Spleen (tissue), 7 donors: ENCODE results near the gene C15orf39.

Experiments used
- POLR2A ChIP-seq, 3 donors: fragments of 450-650 bp; IDR thresholded peaks; one replicate each; pipeline ENCODE4 v1.5.1; 2017; ENCODE audit warnings: antibody characterized with exemption in 3 of 3, mild to moderate bottlenecking in 1 of 3
- TF ChIP-seq, protein P1 (sequence below), 11 experiments: fragments of 200-600 bp in 7 of 11; fragments of 450-650 bp in 4 of 11; sonication (generic) in 4 of 11; IDR thresholded peaks in 8 of 11; conservative IDR thresholded peaks in 3 of 11; 1 replicate in 7 of 11; 2 replicates in 4 of 11; pipeline versions ENCODE4 v1.4.0 to v1.8.0; 2016 to 2021; ENCODE audit warnings: antibody characterized with exemption in 11 of 11, inconsistent platforms in 4 of 11, mild to moderate bottlenecking in 1 of 11
- donor health status: DM: no; HTN: no; CAD: no; lungs with moderate emphysema.
- donor health status: DM: no; HTN: no; CAD: no.
- donor health status: DM: no; HTN: no; CAD: no.

DNA sequence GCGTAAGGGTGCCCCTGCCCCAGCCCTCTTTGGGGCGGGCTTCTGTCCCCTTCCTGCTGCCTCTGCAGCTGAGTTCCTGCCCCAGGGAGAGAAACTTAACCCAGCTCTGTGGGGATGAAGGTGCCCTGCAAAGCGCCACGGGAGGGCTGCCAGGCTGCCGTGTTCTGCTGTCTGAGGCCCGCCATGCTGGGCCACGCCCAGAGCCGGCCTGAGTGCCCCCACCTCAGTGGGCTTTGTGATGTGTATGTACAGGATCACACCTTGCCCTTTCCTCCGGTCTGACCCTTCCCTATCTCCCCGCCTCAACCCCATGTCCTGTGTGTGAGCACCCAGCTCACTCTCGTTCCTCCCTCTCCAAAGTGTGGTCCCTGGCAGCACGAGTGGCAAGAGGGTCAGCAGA is 22.6 kb downstream of the C15orf39 start:
- TF ChIP-seq POLR2A (IDR thresholded peaks at IDR 0.05) = no peak
- TF ChIP-seq, protein P1, sequence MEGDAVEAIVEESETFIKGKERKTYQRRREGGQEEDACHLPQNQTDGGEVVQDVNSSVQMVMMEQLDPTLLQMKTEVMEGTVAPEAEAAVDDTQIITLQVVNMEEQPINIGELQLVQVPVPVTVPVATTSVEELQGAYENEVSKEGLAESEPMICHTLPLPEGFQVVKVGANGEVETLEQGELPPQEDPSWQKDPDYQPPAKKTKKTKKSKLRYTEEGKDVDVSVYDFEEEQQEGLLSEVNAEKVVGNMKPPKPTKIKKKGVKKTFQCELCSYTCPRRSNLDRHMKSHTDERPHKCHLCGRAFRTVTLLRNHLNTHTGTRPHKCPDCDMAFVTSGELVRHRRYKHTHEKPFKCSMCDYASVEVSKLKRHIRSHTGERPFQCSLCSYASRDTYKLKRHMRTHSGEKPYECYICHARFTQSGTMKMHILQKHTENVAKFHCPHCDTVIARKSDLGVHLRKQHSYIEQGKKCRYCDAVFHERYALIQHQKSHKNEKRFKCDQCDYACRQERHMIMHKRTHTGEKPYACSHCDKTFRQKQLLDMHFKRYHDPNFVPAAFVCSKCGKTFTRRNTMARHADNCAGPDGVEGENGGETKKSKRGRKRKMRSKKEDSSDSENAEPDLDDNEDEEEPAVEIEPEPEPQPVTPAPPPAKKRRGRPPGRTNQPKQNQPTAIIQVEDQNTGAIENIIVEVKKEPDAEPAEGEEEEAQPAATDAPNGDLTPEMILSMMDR (IDR thresholded peaks at IDR 0.05 in 8 of 11, conservative IDR thresholded peaks at IDR 0.05 in 3 of 11) = no peak
